ENCODE data around the gene MRPS34.
A peak's percentile ranks its signal among the peaks of the same experiment; 100 is the strongest.

MRPS34 gene

GRCh38 chr16:1759511-1759910 lies 13.4 kb downstream of the MRPS34 start:
- Histone ChIP-seq H3K36me3 (ENCODE audit: insufficient read depth, low read length) (0 out of 2 replicates have a peak, but pooled peaks cover 8% of the 10 kb centered on the region), H3K27me3 (ENCODE audit: insufficient read depth, low read length) (no peaks in the 10 kb centered on the region), H3K4me1 (ENCODE audit: insufficient read depth, low read length) (no peaks in the 10 kb centered on the region), H3K9ac (ENCODE audit: low read depth, low read length) (no peak overlapping the region), H3K27ac (ENCODE audit: low read depth, low read length) (no peak overlapping the region), H3K4me3 (ENCODE audit: low read length) (no peak overlapping the region), H3K9me3 (ENCODE audit: insufficient read depth, low read depth, low read length) (no peaks in the 10 kb centered on the region)
- WGBS = 94% methylated on average over 21 of the region's 21 CpGs

DNA sequence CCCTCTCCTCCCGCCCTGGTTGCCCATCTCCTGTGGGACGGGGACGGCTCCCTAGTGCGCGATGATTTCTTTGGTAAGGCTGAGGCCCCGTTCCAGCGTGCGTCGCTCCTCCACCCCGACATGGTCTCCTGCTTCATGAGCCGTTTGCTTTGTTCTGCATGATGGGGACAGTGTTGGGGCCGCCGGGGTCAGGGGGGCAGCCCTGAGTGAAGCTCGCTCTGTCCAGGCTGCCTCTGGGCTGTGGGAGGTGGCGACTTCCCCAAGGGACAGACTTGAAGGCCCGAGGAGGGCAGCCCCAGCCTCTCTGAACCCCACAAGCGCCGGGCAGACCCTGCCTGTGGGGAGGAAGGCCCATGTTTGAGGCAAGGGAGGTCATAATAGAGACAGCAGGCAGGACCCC lies 14.0 kb downstream of the MRPS34 start:
- H3K27ac ChIP-seq (ENCODE audit: low read depth, low read length) = no peak overlapping the region
- no peaks in the 10 kb centered on the region for H3K9me3 ChIP-seq (ENCODE audit: insufficient read depth, low read depth, low read length)
- 94% methylated on average over 18 of the region's 18 CpGs for WGBS
- H3K4me1 ChIP-seq (ENCODE audit: insufficient read depth, low read length) = no peaks in the 10 kb centered on the region
- no peak overlapping the region for H3K4me3 ChIP-seq (ENCODE audit: low read length)
- no peak overlapping the region for H3K9ac ChIP-seq (ENCODE audit: low read depth, low read length)
- H3K36me3 ChIP-seq (ENCODE audit: insufficient read depth, low read length) = 0 out of 2 replicates have a peak, but pooled peaks cover 8% of the 10 kb centered on the region
- H3K27me3 ChIP-seq (ENCODE audit: insufficient read depth, low read length) = no peaks in the 10 kb centered on the region

- WGBS = 93% methylated on average over 36 of the region's 37 CpGs
- Histone ChIP-seq H3K9ac (ENCODE audit: low read depth, low read length) (no peak overlapping the region), H3K4me1 (ENCODE audit: insufficient read depth, low read length) (no peaks in the 10 kb centered on the region), H3K9me3 (ENCODE audit: insufficient read depth, low read depth, low read length) (no peaks in the 10 kb centered on the region), H3K27me3 (ENCODE audit: insufficient read depth, low read length) (no peaks in the 10 kb centered on the region), H3K36me3 (ENCODE audit: insufficient read depth, low read length) (peaks cover 11% of the 10 kb centered on the region; the same call in 1 of the 2 replicates), H3K4me3 (ENCODE audit: low read length) (no peak overlapping the region), H3K27ac (ENCODE audit: low read depth, low read length) (no peak overlapping the region)
Observed at GRCh38 chr16:1757714-1758461, 15.0 kb downstream of the MRPS34 start.

DNA sequence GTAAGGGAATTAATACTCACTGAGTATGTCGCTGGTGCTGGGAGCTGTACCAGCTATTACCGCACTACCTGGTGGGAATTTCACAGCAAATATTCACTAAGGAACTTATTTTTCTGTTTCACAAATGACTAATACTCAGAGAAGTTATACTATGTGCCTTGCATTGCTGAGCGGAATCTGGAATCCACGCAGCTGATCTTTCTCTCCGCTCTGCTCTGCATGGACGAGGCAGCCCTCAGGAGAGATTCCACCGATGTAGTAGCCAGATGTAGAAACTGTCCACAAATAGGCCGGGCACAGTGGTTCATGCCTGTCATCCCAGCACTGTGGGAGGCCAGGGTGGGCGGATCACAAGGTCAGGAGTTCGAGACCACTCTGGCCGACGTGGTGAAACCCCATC lies 18.7 kb downstream of the MRPS34 start:
- Histone ChIP-seq H3K36me3 (ENCODE audit: insufficient read depth, low read length) (peaks cover 28% of the 10 kb centered on the region), H3K27me3 (ENCODE audit: insufficient read depth, low read length) (no peaks in the 10 kb centered on the region), H3K9ac (ENCODE audit: low read depth, low read length) (no peak overlapping the region), H3K27ac (ENCODE audit: low read depth, low read length) (no peak overlapping the region), H3K4me3 (ENCODE audit: low read length) (no peak overlapping the region), H3K9me3 (ENCODE audit: insufficient read depth, low read depth, low read length) (no peaks in the 10 kb centered on the region), H3K4me1 (ENCODE audit: insufficient read depth, low read length) (no peaks in the 10 kb centered on the region)
- WGBS = 93% methylated on average over 12 of the region's 12 CpGs

GRCh38 chr16:1752853-1753252 lies 20.1 kb downstream of the MRPS34 start:
- H3K36me3 ChIP-seq (ENCODE audit: insufficient read depth, low read length) = peaks cover 38% of the 10 kb centered on the region
- H3K27ac ChIP-seq (ENCODE audit: low read depth, low read length) = no peak overlapping the region
- no peak overlapping the region for H3K9ac ChIP-seq (ENCODE audit: low read depth, low read length)

GRCh38 chr16:1751946-1752345 lies 21.0 kb downstream of the MRPS34 start:
- Histone ChIP-seq H3K4me1 (ENCODE audit: insufficient read depth, low read length) (no peaks in the 10 kb centered on the region), H3K9me3 (ENCODE audit: insufficient read depth, low read depth, low read length) (no peaks in the 10 kb centered on the region), H3K36me3 (ENCODE audit: insufficient read depth, low read length) (peaks cover 44% of the 10 kb centered on the region), H3K27ac (ENCODE audit: low read depth, low read length) (no peak overlapping the region), H3K9ac (ENCODE audit: low read depth, low read length) (no peak overlapping the region), H3K27me3 (ENCODE audit: insufficient read depth, low read length) (no peaks in the 10 kb centered on the region), H3K4me3 (ENCODE audit: low read length) (no peak overlapping the region)
- WGBS = 96% methylated on average over 16 of the region's 16 CpGs

More at GRCh38 chr16:1752853-1753252, 20.1 kb downstream of the MRPS34 start:
- H3K9me3 ChIP-seq (ENCODE audit: insufficient read depth, low read depth, low read length) = no peaks in the 10 kb centered on the region
- no peaks in the 10 kb centered on the region for H3K4me1 ChIP-seq (ENCODE audit: insufficient read depth, low read length)
- no peak overlapping the region for H3K4me3 ChIP-seq (ENCODE audit: low read length)
- WGBS = 94% methylated on average over 14 of the region's 14 CpGs
- no peaks in the 10 kb centered on the region for H3K27me3 ChIP-seq (ENCODE audit: insufficient read depth, low read length)

GRCh38 chr16:1749152-1750117 lies 23.5 kb downstream of the MRPS34 start:
- H3K36me3 ChIP-seq (ENCODE audit: insufficient read depth, low read length) = peaks cover 48% of the 10 kb centered on the region
- H3K9me3 ChIP-seq (ENCODE audit: insufficient read depth, low read depth, low read length) = no peaks in the 10 kb centered on the region
- no peak overlapping the region for H3K27ac ChIP-seq (ENCODE audit: low read depth, low read length)
- no peaks in the 10 kb centered on the region; the same call in 1 of the 2 replicates for H3K4me1 ChIP-seq (ENCODE audit: insufficient read depth, low read length)
- H3K9ac ChIP-seq (ENCODE audit: low read depth, low read length) = no peak overlapping the region
- 94% methylated on average over 29 of the region's 29 CpGs for WGBS
- no peak overlapping the region for H3K4me3 ChIP-seq (ENCODE audit: low read length)
- no peaks in the 10 kb centered on the region for H3K27me3 ChIP-seq (ENCODE audit: insufficient read depth, low read length)

DNA sequence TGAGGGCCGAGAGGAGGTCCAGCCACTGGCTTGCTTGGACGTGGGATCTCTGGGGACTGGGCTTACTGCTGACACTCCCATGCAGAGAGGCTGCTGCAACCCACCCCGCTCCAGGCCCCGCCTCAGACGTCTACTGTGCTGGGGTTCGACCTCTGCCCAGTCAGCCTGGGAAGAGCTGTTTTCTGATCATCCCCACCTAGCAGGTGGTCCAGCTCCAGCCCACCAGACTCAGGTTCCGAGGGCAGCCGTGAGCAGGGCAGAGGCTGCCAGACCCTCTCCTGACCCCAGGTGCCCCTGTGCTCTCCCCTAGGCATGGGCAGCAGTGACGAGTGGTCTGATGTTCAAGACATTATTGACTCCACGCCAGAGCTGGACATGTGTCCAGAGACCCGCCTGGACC lies 25.0 kb downstream of the MRPS34 start:
- H3K36me3 ChIP-seq (ENCODE audit: insufficient read depth, low read length) = peaks cover 54% of the 10 kb centered on the region
- 94% methylated on average over 11 of the region's 11 CpGs for WGBS
- no peaks in the 10 kb centered on the region for H3K27me3 ChIP-seq (ENCODE audit: insufficient read depth, low read length)
- H3K9ac ChIP-seq (ENCODE audit: low read depth, low read length) = no peak overlapping the region
- H3K4me1 ChIP-seq (ENCODE audit: insufficient read depth, low read length) = no peaks in the 10 kb centered on the region; the same call in 1 of the 2 replicates
- H3K9me3 ChIP-seq (ENCODE audit: insufficient read depth, low read depth, low read length) = no peaks in the 10 kb centered on the region
- H3K27ac ChIP-seq (ENCODE audit: low read depth, low read length) = no peak overlapping the region
- H3K4me3 ChIP-seq (ENCODE audit: low read length) = no peak overlapping the region

- no peak overlapping the region for H3K4me3 ChIP-seq (ENCODE audit: low read length)
- no peaks in the 10 kb centered on the region for H3K9me3 ChIP-seq (ENCODE audit: insufficient read depth, low read depth, low read length)
- peaks cover 44% of the 10 kb centered on the region for H3K36me3 ChIP-seq (ENCODE audit: insufficient read depth, low read length)
- peak overlapping the region; percentile 30; the same call in 1 of the 2 replicates for H3K27ac ChIP-seq (ENCODE audit: low read depth, low read length)
- 96% methylated on average over 31 of the region's 31 CpGs for WGBS
- no peaks in the 10 kb centered on the region; the same call in 1 of the 2 replicates for H3K4me1 ChIP-seq (ENCODE audit: insufficient read depth, low read length)
- H3K9ac ChIP-seq (ENCODE audit: low read depth, low read length) = no peak overlapping the region
- H3K27me3 ChIP-seq (ENCODE audit: insufficient read depth, low read length) = no peaks in the 10 kb centered on the region
Observed at GRCh38 chr16:1746693-1747195, 26.2 kb downstream of the MRPS34 start.

DNA sequence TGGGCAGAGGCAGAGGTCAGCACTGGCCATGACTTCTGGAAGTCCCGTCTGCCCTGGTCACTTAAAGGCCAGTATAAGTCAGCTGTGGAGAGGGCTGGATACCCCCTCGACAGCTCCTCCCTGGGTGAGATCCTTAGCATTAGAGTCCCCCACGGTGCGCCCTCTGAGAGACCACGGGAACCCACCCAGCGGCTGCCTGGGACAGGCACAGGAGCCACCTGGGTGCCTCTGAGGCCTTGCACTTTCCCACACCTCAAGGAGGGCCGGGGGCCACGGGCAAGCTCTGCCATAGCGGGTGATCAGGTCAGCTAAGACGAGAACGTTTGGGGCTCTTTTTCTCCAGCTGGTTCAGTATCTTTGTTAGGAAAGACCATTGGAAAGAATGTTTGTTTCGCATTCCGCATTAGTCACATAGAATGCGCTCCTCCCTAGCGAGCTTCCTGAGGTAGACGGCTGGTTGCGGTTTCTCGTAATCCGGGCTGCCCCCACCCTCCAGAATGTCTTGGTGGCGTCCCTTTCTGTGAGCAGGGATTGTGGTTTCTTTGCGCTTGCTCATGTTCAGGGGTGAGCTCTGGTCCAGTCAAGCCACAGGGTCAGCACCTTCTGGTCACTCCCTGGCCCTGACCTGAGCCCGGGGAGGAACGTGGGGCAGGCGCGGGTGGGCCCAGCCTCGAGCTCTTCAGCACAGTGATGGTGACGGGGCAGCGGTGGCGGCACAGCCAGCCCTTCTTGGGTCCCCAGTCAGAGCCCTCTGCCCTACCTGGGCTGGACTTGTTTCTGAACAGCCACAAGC lies 26.8 kb downstream of the MRPS34 start:
- Histone ChIP-seq H3K27ac (ENCODE audit: low read depth, low read length) (peak overlapping the region; percentile 30; the same call in 1 of the 2 replicates), H3K36me3 (ENCODE audit: insufficient read depth, low read length) (peaks cover 39% of the 10 kb centered on the region), H3K4me3 (ENCODE audit: low read length) (no peak overlapping the region), H3K9me3 (ENCODE audit: insufficient read depth, low read depth, low read length) (no peaks in the 10 kb centered on the region), H3K4me1 (ENCODE audit: insufficient read depth, low read length) (no peaks in the 10 kb centered on the region; the same call in 1 of the 2 replicates), H3K27me3 (ENCODE audit: insufficient read depth, low read length) (no peaks in the 10 kb centered on the region), H3K9ac (ENCODE audit: low read depth, low read length) (peak overlapping the region; percentile 19; the same call in 1 of the 2 replicates)
- WGBS = 93% methylated on average over 29 of the region's 29 CpGs
